WTC11 (cell line): ENCODE data around the gene ATXN10.

Experiments used
- CREM ChIP-seq: sonication (generic); formaldehyde crosslinking; IDR thresholded peaks from 2 replicates; pipeline ENCODE4 v1.8.1; 2022; ENCODE audit warnings: mild to moderate bottlenecking, missing genetic modification reagents, moderate library complexity
- ETV6 ChIP-seq: sonication (generic); formaldehyde crosslinking; IDR thresholded peaks from 2 replicates; pipeline ENCODE4 v1.8.1; 2022; ENCODE audit warnings: mild to moderate bottlenecking, missing genetic modification reagents
- KAT7 ChIP-seq: sonication (generic); formaldehyde crosslinking; IDR thresholded peaks from 2 replicates; pipeline ENCODE4 v1.8.1; 2023; ENCODE audit warnings: missing genetic modification reagents, mild to moderate bottlenecking, borderline replicate concordance
- MXD4 ChIP-seq: fragments of 250-450 bp; sonication (Bioruptor Pico); IDR thresholded peaks from 2 replicates; pipeline ENCODE4 v1.8.0; 2021; ENCODE audit warnings: mild to moderate bottlenecking, moderate library complexity, borderline replicate concordance
- NR3C1 ChIP-seq: sonication (generic); formaldehyde crosslinking; conservative IDR thresholded peaks from 2 replicates; pipeline ENCODE4 v1.8.1; 2023; ENCODE audit warnings: low read depth, mild to moderate bottlenecking, missing genetic modification reagents
- ZNF121 ChIP-seq: sonication (generic); formaldehyde crosslinking; IDR thresholded peaks from 2 replicates; pipeline ENCODE4 v1.8.0; 2023; ENCODE audit warnings: missing genetic modification reagents
- ZNF396 ChIP-seq: fragments of 250-450 bp; sonication (Bioruptor Pico); IDR thresholded peaks from 2 replicates; pipeline ENCODE4 v1.8.0; 2021; ENCODE audit warnings: mild to moderate bottlenecking, moderate library complexity, borderline replicate concordance
- TF ChIP-seq, protein P1 (sequence below): sonication (generic); formaldehyde crosslinking; IDR thresholded peaks from 2 replicates; pipeline ENCODE4 v1.8.1; 2022; ENCODE audit warnings: low read depth, missing genetic modification reagents, borderline replicate concordance
- TF ChIP-seq, protein P2 (sequence below): fragments of 200-600 bp; IDR thresholded peaks from 2 replicates; pipeline ENCODE4 v1.8.0; 2022; ENCODE audit warnings: antibody characterized with exemption
- TF ChIP-seq, protein P3 (sequence below): sonication (generic); formaldehyde crosslinking; conservative IDR thresholded peaks from 2 replicates; pipeline ENCODE4 v1.8.1; 2022; ENCODE audit warnings: mild to moderate bottlenecking, missing genetic modification reagents
- TF ChIP-seq, protein P4 (sequence below): sonication (generic); formaldehyde crosslinking; IDR thresholded peaks from 2 replicates; pipeline ENCODE4 v1.8.1; 2023; ENCODE audit warnings: mild to moderate bottlenecking, missing genetic modification reagents
- TF ChIP-seq, protein P5 (sequence below): sonication (generic); formaldehyde crosslinking; IDR thresholded peaks from 2 replicates; pipeline ENCODE4 v1.8.0; 2023; ENCODE audit warnings: missing genetic modification reagents
- TF ChIP-seq, protein P6 (sequence below): sonication (generic); formaldehyde crosslinking; IDR thresholded peaks from 2 replicates; pipeline ENCODE4 v1.8.1; 2022; ENCODE audit warnings: mild to moderate bottlenecking, missing genetic modification reagents, moderate library complexity, borderline replicate concordance
- TF ChIP-seq, protein P7 (sequence below): sonication (generic); formaldehyde crosslinking; IDR thresholded peaks from 2 replicates; pipeline ENCODE4 v1.8.0; 2022; ENCODE audit warnings: mild to moderate bottlenecking, missing genetic modification reagents

DNA sequence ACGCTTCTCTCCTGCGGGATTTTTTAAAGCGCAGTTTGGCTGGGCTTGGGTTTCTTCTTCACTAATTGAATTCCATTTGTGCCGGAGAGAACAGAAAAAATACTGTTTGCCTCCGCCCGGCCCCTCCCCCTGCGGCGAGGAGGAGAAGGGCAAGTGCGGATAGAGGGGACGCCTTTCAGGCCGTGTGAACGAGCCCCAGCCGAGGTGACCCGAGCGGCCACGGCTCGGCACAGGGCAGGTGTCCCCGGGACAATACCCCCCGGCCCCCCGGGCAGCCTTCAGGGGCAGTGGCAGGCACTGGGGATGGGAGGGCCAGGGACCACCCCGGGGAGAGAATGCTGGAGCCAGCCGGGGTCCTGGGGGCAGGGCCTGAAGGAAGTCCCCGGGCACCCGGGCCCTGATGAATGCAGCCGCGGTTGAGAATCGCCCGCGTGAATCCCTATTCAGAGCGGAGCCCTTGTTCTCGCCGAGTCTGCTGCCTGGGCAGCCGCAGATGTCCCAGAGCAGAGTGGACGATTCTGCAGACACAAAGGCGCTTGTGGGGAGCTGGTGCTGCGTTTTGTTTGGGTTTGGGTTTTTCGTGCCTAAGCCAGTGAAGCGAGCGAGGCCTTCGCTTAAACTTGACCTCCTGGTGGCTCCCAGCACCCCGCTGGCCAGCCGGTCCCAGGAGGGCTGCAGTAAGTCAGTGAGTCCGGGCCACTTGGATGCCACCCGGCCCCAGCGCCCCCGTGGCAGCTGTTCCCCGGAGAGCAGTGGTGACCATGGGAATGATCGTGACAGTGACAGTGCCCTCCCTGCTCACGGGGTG, 209.3 kb downstream of the ATXN10 start:
- TF ChIP-seq, protein P1, sequence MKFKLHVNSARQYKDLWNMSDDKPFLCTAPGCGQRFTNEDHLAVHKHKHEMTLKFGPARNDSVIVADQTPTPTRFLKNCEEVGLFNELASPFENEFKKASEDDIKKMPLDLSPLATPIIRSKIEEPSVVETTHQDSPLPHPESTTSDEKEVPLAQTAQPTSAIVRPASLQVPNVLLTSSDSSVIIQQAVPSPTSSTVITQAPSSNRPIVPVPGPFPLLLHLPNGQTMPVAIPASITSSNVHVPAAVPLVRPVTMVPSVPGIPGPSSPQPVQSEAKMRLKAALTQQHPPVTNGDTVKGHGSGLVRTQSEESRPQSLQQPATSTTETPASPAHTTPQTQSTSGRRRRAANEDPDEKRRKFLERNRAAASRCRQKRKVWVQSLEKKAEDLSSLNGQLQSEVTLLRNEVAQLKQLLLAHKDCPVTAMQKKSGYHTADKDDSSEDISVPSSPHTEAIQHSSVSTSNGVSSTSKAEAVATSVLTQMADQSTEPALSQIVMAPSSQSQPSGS (CRISPR knock-in tag): no peak
- TF ChIP-seq, protein P2, sequence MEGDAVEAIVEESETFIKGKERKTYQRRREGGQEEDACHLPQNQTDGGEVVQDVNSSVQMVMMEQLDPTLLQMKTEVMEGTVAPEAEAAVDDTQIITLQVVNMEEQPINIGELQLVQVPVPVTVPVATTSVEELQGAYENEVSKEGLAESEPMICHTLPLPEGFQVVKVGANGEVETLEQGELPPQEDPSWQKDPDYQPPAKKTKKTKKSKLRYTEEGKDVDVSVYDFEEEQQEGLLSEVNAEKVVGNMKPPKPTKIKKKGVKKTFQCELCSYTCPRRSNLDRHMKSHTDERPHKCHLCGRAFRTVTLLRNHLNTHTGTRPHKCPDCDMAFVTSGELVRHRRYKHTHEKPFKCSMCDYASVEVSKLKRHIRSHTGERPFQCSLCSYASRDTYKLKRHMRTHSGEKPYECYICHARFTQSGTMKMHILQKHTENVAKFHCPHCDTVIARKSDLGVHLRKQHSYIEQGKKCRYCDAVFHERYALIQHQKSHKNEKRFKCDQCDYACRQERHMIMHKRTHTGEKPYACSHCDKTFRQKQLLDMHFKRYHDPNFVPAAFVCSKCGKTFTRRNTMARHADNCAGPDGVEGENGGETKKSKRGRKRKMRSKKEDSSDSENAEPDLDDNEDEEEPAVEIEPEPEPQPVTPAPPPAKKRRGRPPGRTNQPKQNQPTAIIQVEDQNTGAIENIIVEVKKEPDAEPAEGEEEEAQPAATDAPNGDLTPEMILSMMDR: no peak
- TF ChIP-seq KAT7 (CRISPR knock-in tag) (no peak), NR3C1 (no peak), MXD4 (CRISPR knock-in tag) (no peak), ZNF121 (CRISPR knock-in tag) (no peak), CREM (CRISPR knock-in tag) (no peak), ETV6 (CRISPR knock-in tag) (no peak), ZNF396 (CRISPR knock-in tag) (no peak)
- TF ChIP-seq, protein P3, sequence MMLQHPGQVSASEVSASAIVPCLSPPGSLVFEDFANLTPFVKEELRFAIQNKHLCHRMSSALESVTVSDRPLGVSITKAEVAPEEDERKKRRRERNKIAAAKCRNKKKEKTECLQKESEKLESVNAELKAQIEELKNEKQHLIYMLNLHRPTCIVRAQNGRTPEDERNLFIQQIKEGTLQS (CRISPR knock-in tag): no peak
- TF ChIP-seq, protein P4, sequence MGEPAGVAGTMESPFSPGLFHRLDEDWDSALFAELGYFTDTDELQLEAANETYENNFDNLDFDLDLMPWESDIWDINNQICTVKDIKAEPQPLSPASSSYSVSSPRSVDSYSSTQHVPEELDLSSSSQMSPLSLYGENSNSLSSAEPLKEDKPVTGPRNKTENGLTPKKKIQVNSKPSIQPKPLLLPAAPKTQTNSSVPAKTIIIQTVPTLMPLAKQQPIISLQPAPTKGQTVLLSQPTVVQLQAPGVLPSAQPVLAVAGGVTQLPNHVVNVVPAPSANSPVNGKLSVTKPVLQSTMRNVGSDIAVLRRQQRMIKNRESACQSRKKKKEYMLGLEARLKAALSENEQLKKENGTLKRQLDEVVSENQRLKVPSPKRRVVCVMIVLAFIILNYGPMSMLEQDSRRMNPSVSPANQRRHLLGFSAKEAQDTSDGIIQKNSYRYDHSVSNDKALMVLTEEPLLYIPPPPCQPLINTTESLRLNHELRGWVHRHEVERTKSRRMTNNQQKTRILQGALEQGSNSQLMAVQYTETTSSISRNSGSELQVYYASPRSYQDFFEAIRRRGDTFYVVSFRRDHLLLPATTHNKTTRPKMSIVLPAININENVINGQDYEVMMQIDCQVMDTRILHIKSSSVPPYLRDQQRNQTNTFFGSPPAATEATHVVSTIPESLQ (CRISPR knock-in tag): no peak
- TF ChIP-seq, protein P5, sequence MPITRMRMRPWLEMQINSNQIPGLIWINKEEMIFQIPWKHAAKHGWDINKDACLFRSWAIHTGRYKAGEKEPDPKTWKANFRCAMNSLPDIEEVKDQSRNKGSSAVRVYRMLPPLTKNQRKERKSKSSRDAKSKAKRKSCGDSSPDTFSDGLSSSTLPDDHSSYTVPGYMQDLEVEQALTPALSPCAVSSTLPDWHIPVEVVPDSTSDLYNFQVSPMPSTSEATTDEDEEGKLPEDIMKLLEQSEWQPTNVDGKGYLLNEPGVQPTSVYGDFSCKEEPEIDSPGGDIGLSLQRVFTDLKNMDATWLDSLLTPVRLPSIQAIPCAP (CRISPR knock-in tag): no peak
- TF ChIP-seq, protein P6, sequence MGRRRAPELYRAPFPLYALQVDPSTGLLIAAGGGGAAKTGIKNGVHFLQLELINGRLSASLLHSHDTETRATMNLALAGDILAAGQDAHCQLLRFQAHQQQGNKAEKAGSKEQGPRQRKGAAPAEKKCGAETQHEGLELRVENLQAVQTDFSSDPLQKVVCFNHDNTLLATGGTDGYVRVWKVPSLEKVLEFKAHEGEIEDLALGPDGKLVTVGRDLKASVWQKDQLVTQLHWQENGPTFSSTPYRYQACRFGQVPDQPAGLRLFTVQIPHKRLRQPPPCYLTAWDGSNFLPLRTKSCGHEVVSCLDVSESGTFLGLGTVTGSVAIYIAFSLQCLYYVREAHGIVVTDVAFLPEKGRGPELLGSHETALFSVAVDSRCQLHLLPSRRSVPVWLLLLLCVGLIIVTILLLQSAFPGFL (CRISPR knock-in tag): no peak
- TF ChIP-seq, protein P7, sequence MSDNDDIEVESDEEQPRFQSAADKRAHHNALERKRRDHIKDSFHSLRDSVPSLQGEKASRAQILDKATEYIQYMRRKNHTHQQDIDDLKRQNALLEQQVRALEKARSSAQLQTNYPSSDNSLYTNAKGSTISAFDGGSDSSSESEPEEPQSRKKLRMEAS: no peak
